HG02981 (cell line): ENCODE results near the gene EFEMP2.
A peak's percentile ranks its signal among the peaks of the same experiment; 100 is the strongest.

ENCODE experiments used
- ATAC-seq: cut with Tn5 transposase; IDR thresholded peaks from one replicate; pipeline ENCODE4 v1.9.1; 2021; ENCODE audit warnings: mild to moderate bottlenecking, moderate library complexity; ENCODE audit not compliant: unreplicated experiment

Gene EFEMP2

DNA sequence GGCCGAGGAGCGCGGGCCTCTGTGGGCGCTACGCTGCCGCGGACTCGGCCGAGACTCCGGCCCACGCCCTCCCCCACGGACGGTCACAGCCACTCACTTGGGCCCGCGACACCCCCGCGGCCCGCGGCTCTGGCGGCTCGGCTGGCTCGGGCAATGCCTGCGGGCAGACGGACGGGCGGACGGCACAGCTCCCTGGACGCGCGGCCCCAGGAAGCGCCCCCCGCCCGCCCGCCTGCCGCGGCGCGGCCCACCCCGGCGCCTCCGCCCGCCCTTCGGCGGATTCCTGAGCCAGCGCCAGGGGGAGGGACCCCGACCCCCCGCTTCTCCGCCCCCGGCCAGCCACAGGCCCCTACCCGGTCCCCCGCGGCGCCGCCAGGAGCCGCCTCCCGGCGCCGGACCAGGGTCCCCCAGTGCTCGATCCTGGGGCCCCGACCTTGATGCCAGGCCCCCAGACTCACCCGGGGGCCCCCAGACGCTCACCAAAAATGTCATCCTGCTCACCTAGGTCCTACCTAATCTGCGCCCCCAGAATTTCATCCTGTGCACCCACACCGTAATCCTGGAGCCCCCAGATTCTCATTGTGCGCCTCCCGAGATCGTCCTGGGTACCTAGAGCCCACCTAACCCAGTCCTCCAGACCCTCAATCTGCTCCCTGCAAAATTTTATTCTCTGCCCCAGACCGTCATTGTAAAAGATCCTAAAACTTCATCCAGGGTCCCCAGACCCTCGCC is at the start of gene EFEMP2:
Gene EFEMP2 (minus strand): TSS at position 215 of the 732 bp plus-strand sequence. CDS start 446 bp downstream, outside the sequence.
- ATAC-seq, result no peak

DNA sequence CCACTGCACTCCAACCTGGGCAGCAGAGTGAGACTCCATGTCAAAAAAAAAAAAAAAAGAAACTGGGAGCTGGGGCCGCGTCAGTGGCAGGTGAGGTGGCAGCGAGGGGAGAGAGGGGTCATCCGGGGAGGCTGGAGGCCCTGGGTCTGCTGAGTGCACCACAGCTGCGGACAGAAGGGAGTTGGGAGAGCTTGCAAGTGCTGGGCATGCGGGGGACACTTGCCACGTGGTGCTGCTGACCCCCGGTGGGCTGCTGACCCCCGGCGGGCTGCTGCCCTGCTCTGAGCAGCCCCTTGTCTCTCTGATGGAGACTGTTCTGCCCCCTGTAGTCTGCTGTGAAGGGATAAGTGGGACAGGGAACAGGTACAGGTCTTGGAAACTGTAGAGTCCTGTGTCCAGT is 49.3 kb upstream of the EFEMP2 start:
- no peak for ATAC-seq

DNA sequence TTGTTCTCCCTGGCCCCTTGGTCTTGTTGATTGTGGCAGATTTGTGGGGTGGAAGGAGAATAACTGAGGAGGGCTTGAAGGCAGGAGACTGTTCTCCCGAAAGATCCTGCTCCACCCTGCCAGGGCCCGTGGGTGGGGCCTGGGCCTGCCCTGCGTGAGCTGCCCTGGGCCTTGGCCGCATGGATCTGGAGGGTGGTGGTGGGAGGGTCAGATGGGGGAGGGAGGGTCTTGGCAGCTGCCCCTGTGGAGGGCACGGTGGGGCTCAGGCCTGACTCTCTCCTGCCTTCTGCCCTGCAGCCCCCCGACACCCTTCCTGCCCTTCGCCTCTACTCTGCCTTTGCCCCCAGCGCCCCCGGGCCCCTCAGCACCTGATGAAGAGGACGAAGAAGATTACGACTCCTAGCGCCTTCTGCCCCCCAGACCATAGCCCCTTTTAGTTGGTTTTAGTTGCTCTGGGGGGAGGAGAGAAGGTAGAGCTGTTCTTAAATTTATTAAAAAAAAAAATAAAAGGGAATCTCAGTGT is 48.5 kb upstream of the EFEMP2 start:
- ATAC-seq, result no peak

DNA sequence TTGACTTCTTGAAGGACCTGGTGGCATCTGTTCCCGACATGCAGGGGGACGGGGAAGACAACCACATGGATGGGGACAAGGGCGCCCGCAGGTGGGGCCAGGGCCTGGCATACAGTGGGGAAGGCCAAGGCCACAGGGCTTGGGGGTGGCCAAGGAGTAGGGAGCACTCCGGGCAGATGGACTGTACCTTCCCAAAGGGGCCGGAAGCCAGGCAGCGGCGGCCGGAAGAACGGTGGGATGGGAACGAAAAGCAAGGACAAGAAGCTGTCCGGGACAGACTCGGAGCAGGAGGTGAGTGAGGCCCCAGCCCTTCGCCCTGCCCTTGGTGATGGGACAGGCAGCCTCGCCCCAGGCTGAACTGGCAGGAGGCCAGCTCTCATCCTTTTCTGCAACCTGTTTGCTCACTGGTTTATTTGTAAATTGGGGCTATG is 47.8 kb upstream of the EFEMP2 start:
- no peak for ATAC-seq

DNA sequence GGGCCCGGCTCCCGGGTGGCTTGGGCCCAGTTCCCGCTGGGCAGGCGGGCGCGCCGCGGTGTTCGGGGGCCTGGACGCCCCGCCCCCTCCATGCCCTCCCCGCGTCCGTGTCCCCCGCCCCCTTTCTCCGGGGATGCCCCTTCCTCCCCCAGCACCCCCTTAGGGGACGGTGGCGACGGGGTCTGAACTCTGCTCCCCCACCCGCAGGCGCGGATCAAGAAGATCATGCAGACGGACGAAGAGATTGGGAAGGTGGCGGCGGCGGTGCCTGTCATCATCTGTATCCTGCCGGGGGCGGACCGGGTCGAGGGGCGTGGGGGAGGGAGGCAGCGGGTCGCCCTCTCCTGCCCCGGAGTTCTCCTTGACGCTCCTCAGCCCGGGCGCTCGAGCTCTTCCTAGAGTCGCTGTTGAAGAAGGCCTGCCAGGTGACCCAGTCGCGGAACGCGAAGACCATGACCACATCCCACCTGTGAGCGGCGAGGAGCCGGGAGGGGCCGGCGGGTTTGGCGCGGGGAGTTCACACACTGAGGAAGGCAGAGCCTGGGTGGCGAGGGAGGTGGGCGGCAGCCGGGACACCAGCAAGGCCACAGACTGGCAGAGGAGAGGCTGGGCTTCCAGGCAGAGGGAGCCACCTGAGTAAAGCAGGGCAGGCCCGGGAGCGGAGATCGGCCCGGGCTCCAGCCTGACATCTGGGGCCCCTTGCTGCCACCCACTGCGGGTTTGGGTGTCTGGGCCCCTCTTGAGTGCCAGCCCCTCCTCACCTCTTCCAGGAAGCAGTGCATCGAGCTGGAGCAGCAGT is 47.2 kb upstream of the EFEMP2 start:
- peak; percentile 33 for ATAC-seq

DNA sequence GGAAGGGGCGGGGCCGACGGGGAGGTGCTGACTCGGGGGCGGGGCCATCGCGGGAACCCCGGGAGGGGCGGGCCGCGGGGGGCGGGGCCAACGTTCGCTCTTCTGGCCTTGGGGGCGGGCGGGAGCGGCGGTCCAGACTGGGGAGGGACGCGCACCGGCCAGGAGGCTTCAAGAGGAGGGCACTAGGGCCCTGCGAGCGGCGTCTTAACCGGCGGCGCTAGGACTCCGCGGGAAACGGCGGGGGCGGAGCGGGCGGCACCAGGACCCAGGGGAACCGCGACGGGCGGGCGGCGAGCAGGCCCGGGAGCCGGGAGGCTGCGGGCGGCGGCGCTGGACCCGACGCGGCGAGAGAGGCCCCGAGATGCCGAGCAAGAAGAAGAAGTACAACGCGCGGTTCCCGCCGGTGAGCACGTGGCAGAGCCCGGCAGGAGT is 46.6 kb upstream of the EFEMP2 start, which contains the start of gene DRAP1:
Gene DRAP1 (plus strand): TSS at position 286 of the 432 bp plus-strand sequence. CDS start 76 bp downstream, at position 362.
- peak; percentile 74 for ATAC-seq

DNA sequence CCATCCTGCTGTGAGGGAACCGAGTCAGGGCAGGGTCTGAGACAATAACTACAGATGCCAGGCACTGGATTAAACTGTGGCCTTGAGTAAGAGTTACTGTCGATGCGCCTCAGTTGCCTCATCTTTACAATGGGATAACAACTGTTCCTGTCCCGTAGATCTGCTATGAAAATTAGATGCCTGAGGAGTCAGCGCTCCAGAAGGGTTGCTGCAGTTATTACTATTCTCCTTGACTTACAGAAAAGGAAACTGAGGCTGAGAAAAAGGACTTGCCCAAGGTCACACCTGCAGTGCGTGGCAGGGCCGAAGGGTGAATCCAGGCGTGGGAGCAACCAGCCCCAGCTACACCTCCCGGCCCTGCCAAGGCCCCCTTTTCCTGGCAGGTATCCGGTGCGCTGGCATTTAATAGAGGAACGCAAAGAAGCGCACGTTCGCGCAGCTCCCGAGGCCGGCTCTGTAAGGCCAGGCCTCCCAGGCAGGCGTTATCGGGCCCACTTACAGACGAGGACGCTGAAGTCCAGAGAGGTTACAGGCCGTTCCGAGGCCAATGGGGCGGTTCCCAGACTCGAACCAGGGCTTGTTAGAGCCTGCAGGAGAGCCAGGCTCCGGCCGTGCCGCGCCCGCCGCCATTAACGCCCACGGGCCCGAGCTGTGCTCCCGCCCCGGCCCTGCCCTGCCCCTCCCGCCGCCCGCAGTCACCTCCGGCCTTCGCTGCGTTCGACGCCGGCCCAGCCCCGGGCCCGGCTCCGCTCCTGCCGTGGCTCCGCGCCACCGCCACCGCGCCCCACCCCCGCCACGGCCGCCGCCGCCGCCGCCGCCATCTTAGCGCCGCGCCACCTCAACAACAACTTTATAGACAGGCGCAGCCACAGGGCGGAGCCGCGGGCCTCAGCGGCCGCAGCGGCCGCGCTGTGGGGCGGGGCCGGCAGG is 45.9 kb upstream of the EFEMP2 start, which contains the start of gene C11orf68:
Gene C11orf68 (minus strand): TSS at position 852 of the 930 bp plus-strand sequence. CDS start 31 bp downstream, at position 821.
- ATAC-seq, result peak; percentile 55

DNA sequence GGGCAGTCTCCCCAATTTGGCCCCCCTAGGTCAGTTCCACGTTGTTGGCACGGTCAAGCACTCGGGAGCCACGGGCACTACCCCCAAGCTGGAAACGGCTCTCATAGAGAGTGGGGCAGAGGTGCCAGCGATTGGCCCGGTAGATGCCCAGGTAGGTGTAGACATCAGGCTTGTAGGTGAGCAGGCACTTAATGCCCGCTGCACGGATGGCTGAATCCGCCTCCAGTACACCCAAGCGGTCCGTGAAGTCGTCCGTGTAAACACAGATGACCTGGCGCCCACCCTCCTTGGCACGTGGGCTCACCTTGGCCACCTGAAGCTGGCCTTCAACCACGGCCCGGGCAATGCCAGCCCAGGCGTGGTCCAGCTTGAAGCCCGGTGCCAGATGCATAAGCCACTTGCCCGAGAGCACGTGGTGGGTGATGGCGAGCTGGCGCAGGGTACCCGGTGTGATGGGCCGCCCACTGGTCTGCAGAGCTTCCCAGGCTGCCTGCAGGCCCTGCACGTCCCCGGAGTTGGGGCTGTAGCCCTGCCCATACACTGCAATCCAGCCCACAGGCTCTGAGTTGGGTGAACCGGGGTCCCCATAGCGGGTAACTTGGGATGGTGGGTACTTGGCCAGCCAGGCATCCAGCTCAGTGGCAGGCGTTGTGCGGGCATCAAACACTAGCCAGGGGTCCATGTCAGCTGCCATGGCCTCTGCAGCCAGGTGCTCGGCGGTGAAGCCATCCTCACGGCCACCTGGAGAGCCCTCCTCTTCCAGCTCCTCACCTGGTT is 45.0 kb upstream of the EFEMP2 start:
- no peak for ATAC-seq

DNA sequence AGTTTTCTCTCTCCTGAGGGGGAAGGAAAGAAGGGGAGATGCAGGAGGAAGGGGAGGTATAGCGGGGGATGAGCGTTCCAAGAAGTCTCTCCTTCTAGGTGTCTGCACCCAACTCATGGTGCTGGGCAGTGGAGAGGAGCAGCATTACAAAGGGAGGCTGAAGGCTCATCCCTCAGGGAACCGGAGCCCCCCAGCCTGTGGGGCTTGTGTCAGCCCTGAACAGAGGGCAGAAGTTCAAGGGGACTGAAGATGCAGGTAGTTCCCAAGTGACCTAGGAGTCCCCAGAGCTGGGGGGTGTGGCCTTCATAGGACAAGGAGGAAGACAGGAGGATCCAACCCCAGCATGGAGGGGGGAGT is 44.5 kb upstream of the EFEMP2 start:
- no peak for ATAC-seq

DNA sequence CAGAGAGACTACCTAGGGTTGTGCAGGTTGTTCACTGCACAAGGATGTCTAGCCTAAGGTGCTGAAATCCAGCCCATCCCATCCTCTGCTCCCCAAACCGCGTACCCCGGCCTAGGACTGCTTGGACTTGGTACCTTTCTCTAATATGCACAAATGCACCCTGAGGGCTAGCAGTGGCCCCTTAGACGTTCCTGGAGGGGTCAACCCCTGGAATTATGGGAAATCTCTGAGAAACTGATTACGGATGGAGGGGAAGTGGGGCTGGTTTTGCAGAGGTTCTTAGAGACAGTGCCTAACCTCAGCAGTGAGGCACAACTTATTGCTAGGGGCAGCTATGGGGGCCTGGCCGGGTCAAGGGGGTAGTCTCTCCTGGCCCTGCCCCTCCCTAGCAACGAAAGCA is 43.8 kb upstream of the EFEMP2 start:
- no peak for ATAC-seq

DNA sequence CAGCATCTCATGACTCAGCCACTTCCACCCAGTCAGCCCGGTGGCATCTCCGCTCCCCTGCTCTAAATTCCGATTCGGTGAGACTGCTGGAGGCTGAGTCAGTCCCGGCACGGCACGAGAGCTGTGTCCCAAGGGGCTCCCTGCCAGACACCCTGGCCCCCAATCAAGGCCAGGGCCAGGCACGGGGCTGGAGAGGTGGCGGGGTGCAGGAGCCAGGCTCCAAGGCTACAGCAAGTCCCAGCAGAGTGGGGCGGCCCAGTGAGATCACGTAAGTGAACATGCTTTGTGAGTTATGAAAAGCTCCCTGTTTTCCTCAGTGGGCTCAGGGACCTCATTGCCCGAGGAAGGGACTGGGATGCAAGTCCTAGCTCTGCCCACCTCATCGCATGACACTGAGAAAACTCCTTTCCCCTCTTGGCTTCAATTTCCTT is 43.2 kb upstream of the EFEMP2 start:
- ATAC-seq, result no peak

DNA sequence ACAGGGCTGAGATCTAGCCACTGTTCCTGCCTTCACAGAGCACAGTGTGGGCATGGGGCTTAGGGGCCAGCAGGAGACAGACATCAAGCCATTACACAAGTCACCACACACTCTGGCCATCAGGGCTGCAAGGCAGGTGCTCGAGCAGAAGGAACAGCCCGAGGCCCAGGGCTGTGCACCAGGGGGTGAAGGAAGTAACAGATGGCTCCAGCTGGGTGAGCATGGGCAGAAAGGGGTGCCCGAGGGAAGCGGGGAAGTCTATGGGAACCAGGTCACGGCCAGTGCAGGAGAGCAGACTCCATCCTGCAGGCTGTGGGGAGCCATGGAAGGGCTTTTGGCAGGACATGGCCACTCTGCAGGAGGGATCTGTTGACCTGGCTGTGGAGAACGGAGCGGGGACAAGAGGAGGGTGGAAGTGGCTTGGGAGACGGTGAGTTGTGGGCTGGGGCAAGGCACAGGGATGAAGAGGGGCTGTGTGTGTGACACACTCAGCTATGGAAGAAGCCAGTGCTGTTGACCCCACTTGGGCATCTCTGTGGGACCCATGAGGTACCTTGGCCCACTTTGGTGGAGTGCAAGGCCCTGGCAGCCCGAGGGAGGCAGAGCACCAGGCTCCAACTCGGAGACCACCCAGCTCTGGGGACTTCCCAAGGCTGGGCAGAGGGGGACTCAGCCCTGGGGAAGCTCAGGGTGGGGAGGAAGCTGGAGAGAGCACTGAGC is 42.7 kb upstream of the EFEMP2 start:
- no peak for ATAC-seq

DNA sequence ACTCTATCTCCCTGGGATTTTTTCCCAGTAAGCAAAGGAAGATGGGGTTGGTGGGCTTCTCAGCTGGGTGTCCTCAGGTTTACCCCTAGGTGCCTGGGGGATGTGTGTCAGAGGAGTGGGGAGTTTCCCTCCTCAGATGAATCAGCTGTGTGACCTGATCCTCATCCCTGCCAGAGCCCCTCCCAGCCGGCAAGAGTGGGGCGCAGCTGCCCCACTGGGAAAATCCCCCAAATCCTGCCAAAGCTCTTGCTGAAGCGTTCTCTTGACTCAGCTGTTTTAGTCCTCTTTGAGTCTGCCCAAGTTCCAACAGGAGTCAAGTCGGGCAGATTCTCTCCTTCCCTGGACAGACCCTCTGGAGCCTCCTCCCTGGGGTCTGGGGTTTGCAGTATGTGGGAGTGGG is 40.2 kb upstream of the EFEMP2 start:
- no peak for ATAC-seq

DNA sequence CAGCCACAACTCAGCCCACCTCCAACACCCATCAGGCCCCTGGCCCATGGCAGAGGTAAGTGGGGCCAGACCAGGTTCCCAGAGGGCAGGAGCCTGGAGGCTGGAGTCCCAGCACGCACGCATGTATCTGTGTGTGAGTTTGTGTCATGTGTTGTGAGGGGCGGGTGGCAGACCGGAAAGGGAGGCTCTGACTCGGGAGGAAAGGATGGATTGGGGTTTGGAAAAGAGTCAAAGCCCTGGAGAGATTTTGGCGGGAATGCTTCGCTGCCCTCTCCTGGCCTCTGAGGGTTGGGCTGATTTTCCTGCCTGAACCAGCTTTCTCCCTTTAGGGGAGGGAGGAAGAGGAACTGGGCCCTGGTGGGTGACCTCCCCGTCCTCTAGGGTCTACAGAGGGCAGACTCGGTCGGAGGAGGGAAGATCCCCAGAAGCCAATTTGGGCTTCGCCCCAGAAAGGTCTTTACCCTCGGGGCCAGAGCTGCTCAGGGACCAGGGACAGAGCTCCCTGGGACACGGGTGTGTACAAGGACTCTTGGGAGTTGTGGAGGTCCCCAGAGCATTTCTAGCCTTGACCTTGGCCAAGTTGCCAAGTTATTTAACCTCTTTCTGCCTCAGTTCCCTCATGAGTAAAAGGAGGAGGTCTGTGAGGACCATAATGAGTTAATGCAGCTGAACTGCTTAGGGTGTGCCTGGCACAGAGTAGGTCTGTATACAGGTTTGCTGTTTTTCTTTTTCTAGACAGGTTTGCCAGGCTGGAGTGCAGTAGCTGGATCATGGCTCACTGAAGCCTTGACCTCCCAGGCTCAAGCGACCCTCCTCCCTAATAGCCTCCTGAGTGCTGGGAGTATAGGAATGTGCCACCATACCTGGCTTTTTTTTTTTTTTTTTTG is 39.3 kb upstream of the EFEMP2 start:
- ATAC-seq, result no peak

DNA sequence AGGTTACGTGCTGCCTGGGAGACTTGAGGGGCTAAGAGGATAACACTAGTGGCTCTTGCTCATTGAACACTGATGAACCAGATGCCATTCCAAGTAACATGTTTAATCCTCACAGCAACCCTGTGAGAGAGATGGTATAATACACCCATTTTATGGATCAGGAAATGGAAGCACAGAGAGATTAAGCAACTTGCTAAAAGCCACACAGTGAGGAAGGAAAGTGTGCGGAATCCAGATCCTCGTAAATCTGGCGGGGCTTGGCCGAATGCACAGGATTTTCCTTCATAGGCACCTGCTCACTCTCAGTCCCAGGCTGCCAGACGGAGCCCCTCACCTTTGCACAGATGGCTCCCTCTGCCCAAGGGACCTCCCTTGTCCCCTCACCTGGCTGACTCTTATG is 35.3 kb upstream of the EFEMP2 start:
- ATAC-seq, result no peak

DNA sequence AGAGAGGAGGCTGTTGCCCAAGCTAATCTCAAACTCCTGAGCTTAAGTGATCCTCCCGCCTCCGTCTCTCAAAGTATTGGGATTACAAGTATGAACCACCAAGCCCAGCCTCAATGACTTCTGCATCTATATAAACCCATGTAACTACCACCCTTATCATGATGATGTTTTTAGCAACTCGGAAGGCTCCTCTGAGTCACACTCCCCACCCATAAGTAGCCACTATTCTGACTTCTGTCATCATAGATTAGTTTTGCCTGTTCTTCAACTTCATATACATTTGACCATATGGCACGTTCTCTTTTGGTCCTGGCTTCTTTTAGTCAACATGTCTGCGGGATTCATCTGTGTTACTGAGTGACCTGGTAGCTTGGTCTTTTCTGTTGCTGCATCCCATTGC is 34.0 kb upstream of the EFEMP2 start:
- ATAC-seq, result no peak

DNA sequence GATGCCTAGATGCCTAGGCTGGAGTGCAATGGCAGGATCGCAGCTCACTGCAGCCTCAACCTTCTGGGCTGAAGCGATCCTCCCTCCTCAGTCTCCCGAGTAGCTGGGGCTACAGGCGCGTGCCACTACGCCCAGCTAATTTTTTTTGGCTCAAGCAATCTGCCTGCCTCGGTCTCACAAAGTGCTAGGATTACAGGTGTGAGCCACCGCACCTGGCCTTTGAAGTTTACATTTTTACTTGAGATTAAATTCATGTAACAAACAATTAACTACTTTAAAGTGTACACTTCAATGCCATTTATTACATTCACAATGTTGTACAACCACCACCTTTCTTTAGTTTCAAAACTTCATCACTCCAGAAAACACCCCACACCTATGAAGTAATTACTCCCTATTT is 31.1 kb upstream of the EFEMP2 start:
- ATAC-seq, result no peak

DNA sequence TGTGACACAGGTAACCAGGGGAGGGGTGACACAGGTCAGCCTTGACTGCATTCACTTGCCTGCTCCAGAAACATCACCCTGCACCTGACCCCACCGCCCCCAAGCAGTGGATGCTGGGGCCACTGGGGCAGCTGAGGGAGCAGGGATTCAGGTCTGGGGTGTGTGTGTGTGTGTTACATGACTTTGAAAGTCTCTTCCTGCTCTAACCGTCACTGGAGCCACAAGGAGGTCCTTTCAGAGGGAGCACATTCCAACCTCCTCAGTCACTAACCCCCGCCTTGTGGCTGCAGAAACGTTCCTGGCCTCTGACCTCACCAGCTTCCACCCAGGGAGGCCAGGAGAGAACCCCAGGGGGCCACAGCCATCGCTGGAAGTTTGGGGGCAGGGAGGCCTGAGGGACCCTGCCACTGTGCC is 30.5 kb upstream of the EFEMP2 start:
- no peak for ATAC-seq
